BLaER1 (cell line): Measurements from ENCODE around the gene ZNHIT2.

Experiments used
- H3K27ac ChIP-seq: shearing (Covaris generic); formaldehyde crosslinking; 2 replicates; pipeline ENCODE4 v1.8.1; 2022
- H3K27me3 ChIP-seq: shearing (Covaris generic); formaldehyde crosslinking; 2 replicates; pipeline ENCODE4 v1.8.1; 2022
- H3K36me3 ChIP-seq: shearing (Covaris generic); formaldehyde crosslinking; 2 replicates; pipeline ENCODE4 v1.8.1; 2022
- H3K4me1 ChIP-seq: shearing (Covaris generic); formaldehyde crosslinking; 2 replicates; pipeline ENCODE4 v1.8.1; 2022
- H3K4me2 ChIP-seq: shearing (Covaris generic); formaldehyde crosslinking; 2 replicates; pipeline ENCODE4 v1.8.1; 2022
- H3K4me3 ChIP-seq: shearing (Covaris generic); formaldehyde crosslinking; 2 replicates; pipeline ENCODE4 v1.8.1; 2022
- H3K9ac ChIP-seq: shearing (Covaris generic); formaldehyde crosslinking; 2 replicates; pipeline ENCODE4 v1.8.1; 2022
- H3K9me3 ChIP-seq: shearing (Covaris generic); formaldehyde crosslinking; 2 replicates; pipeline ENCODE4 v1.8.1; 2022
- H4K20me1 ChIP-seq: shearing (Covaris generic); formaldehyde crosslinking; 2 replicates; pipeline ENCODE4 v1.8.1; 2022
- Cebpa-rat ChIP-seq: shearing (Covaris generic); IDR thresholded peaks from 2 replicates; pipeline ENCODE4 v1.8.1; 2022

The ZNHIT2 gene

DNA sequence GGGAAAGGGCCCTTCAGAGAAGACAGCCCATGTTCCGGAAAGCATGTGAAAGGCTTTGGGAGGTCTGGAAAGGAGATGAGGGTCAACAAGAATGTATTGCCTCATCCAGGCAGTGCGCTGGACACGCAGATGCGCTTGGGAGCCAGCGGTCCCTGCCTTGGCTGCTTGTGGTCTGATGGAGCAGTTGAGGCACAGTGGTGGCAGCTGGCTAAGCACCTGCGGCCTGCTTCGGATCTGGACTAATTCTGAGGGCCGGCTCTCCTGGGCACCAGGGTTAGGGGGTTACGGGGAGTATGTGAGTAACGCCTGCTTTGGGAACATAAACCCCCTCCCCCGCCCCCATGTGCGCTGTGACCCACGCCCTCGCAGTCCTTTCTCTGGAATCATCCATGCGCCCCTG is 10.4 kb downstream of the ZNHIT2 start:
- Histone ChIP-seq H3K4me2 (no peak overlapping the region), H4K20me1 (peaks cover 50% of the 10 kb centered on the region), H3K27ac (no peak overlapping the region), H3K27me3 (no peaks in the 10 kb centered on the region), H3K4me1 (peaks cover 18% of the 10 kb centered on the region), H3K4me3 (no peak overlapping the region), H3K9ac (no peak overlapping the region), H3K9me3 (no peaks in the 10 kb centered on the region), H3K36me3 (peaks cover 70% of the 10 kb centered on the region)
- no peak for TF ChIP-seq Cebpa-rat

DNA sequence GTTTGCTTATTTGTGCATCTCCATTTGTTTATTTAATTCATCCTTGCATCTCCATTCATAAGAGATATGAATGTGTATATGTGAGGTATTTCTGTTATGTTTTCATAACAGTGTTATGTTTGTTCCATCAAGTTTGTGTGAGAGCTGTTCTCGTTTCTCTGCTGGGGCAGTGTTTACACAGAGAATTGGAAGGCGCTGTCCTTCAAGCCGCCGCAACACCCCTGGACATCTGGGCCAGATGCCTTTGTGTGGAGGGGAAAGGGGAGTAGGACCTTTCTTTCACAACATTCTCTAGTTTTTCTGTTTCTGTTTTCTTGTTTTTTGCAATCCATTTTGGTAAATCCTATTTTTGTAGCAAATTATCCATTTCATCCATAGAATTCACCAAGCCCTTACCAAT is 12.9 kb downstream of the ZNHIT2 start:
- no peak for TF ChIP-seq Cebpa-rat
- Histone ChIP-seq H3K9me3 (no peaks in the 10 kb centered on the region), H4K20me1 (peaks cover 42% of the 10 kb centered on the region), H3K4me3 (no peak overlapping the region), H3K27me3 (no peaks in the 10 kb centered on the region), H3K4me2 (no peak overlapping the region), H3K4me1 (no peaks in the 10 kb centered on the region), H3K9ac (no peak overlapping the region), H3K36me3 (peaks cover 77% of the 10 kb centered on the region), H3K27ac (no peak overlapping the region)

DNA sequence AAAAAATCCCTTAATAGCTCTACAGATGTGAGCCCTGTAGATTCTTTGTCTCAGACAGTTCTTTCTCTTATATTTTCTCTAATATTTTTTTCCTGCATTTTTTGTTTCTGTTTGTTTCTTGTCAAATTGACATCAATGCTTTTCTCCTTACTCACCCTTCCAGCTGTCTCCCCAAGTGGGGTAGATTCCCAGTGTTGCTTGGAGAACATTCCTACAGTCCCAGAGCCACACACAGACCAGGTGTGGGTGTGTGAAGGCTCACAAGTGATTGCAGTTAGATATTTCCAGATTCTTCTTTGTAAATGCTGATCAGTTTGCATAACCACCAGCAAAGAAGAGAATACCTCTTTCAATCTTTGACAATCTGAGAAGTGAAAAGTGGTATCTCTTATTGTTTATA is 14.0 kb downstream of the ZNHIT2 start:
- Histone ChIP-seq H4K20me1 (peaks cover 52% of the 10 kb centered on the region), H3K36me3 (peaks cover 77% of the 10 kb centered on the region), H3K27ac (no peak overlapping the region), H3K9me3 (no peaks in the 10 kb centered on the region), H3K9ac (no peak overlapping the region), H3K4me1 (no peaks in the 10 kb centered on the region), H3K4me3 (no peak overlapping the region), H3K4me2 (no peak overlapping the region), H3K27me3 (no peaks in the 10 kb centered on the region)
- TF ChIP-seq Cebpa-rat = no peak

DNA sequence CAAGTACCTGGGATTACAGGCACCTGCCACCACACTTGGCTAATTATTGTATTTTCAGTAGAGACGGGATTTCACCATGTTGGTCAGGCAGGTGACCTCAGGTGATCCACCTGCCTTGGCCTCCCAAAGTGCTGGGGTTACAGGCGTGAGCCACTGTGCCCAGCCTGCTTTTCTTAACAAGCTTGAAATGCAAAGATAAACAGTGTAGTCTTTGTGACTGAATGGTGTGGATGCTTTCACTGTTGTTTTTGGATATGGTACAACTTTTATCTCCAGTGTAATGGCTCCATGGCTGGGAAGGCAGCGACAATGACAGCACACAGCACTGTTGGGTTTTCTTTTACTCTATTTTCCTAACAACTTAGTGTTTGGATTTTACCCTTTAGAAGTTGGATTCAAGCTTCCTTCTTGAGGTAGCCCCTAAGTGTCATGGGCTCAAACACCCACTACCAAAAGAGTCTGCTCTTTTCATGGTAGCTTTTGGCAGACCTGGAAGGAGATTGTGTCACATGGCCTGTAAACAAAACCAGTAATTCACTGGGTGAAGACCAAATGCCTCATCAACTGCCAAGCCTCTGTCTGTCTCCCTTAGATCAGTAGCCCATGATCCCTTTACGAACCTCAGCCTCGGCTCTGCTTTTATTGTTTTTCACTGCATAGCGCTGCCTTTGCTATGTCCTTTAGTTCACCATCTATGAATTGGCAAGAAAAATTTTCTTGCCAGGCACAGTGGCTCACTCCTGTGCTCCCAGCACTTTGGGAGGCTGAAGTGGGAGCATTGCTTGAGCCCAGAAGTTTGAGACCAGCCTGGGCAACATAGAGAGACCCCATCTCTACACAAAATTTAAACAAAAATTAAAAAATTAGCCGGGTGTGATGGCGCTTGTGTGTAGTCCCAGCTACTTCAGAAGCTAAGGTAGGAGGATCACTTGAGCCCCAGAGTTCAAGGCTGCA is 15.1 kb downstream of the ZNHIT2 start:
- TF ChIP-seq Cebpa-rat = no peak
- Histone ChIP-seq H3K27ac (no peak overlapping the region), H3K9me3 (no peaks in the 10 kb centered on the region), H3K4me3 (no peak overlapping the region), H3K36me3 (peaks cover 77% of the 10 kb centered on the region), H4K20me1 (peaks cover 53% of the 10 kb centered on the region), H3K27me3 (no peaks in the 10 kb centered on the region), H3K4me2 (no peak overlapping the region), H3K9ac (no peak overlapping the region), H3K4me1 (peaks cover 1% of the 10 kb centered on the region)

DNA sequence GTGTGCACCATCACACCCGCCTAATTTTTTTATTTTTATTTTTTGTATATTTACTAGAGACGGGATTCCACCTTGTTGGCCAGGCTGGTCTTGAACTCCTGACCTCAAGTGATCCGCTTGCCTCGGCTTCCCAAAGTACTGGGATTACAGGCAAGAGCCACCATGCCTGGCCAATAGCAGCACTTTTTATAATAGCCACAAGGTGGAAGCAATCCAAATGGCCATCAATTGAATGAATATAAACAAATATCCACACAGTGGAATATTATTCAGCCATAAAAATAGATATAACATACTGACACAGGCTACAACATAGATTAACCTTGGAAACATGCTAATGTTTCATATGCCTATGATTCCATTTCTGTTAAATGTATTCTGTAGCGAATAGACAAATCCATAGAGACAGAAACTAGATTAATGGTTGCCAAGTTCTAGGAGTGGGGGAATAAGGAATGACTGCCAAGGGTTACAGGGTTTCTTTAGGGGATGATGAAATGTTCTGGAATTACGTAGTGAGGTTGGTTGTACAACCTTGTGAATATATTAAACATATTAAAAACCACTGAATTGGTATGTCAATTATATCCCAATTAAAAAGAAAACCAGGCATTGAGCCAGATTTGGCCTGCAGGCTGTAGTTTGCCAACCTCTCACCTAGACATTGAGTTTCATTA is 16.7 kb downstream of the ZNHIT2 start:
- Histone ChIP-seq H4K20me1 (peaks cover 53% of the 10 kb centered on the region), H3K4me2 (no peak overlapping the region), H3K27ac (no peak overlapping the region), H3K9ac (no peak overlapping the region), H3K4me3 (no peak overlapping the region), H3K27me3 (no peaks in the 10 kb centered on the region), H3K36me3 (peaks cover 68% of the 10 kb centered on the region), H3K4me1 (peaks cover 10% of the 10 kb centered on the region), H3K9me3 (no peaks in the 10 kb centered on the region)
- TF ChIP-seq Cebpa-rat = no peak

DNA sequence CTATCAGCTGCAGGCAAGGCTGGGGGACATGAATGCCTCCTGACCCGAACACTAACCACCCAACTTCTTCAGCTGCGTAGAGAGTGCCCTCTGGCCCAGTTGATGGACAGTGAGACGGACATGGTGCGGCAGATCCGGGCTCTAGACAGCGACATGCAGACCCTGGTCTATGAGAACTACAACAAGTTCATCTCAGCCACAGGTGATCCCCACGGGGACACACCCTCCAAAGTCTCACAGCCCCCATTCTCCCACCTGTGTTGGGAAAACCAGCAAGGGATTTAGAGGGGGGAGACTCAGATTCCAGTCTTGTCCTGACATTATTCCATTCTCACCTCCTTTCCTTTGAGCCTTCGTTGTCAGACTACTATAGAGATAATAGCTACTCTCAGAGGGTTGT is 20.6 kb downstream of the ZNHIT2 start:
- Histone ChIP-seq H3K27ac (no peak overlapping the region), H3K9ac (peak overlapping the region; percentile 93; the same call in 1 of the 2 replicates), H3K36me3 (peaks cover 43% of the 10 kb centered on the region), H3K4me3 (peak overlapping the region; percentile 79), H3K9me3 (no peaks in the 10 kb centered on the region), H4K20me1 (peaks cover 23% of the 10 kb centered on the region), H3K4me2 (peak overlapping the region; percentile 95), H3K27me3 (no peaks in the 10 kb centered on the region), H3K4me1 (peaks cover 13% of the 10 kb centered on the region)
- TF ChIP-seq Cebpa-rat = no peak

DNA sequence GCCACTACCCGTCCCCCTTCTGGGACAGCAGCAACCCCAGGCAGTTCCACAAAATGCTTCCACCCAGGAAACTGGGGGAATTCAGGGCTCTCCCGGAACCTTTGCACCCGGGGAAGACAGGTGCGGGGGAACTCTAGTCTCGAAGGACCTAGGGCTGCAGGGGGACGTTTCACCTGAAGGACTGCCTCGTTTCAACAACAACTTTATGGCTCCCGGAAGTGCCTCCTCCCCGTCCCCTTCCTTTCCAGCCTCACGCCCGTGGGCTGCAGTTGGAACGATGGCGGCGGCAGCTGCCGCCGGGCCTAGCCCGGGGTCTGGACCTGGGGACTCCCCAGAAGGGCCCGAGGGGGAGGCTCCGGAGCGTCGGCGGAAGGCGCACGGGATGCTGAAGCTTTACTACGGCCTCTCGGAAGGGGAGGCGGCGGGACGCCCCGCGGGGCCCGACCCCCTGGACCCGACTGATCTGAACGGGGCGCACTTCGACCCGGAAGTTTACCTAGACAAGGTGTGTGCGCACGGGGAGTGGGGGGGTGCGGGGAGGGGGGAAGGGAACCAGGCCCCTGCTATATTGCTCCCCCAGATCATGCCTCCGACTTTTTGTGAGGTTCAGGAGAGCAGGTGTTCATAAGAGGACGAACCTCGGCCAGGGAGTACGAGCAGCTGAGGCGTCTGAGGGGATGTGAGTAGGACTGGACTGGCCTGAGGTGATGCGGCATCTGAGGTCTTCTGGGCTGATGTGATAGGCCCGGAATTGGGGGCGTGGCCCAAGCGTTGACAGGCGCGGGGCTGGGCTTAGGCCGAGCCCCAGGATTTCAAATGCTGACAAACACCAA is 21.3 kb downstream of the ZNHIT2 start, which contains the start of gene VPS51:
Gene VPS51 (plus strand): TSS at position 241 of the 833 bp plus-strand sequence. CDS start 37 bp downstream, at position 278.
- peaks cover 35% of the 10 kb centered on the region for H3K36me3 ChIP-seq
- H3K27ac ChIP-seq = peak within 1 kb of the TSS; percentile 89
- H3K4me2 ChIP-seq = peak within 1 kb of the TSS; percentile 95
- no peaks in the 10 kb centered on the region for H3K9me3 ChIP-seq
- H3K4me1 ChIP-seq = peaks cover 13% of the 10 kb centered on the region
- peak within 1 kb of the TSS; percentile 93 for H3K9ac ChIP-seq
- H3K27me3 ChIP-seq = no peaks in the 10 kb centered on the region
- peak within 1 kb of the TSS; percentile 79 for H3K4me3 ChIP-seq
- peaks cover 20% of the 10 kb centered on the region for H4K20me1 ChIP-seq
- TF ChIP-seq Cebpa-rat = no peak

DNA sequence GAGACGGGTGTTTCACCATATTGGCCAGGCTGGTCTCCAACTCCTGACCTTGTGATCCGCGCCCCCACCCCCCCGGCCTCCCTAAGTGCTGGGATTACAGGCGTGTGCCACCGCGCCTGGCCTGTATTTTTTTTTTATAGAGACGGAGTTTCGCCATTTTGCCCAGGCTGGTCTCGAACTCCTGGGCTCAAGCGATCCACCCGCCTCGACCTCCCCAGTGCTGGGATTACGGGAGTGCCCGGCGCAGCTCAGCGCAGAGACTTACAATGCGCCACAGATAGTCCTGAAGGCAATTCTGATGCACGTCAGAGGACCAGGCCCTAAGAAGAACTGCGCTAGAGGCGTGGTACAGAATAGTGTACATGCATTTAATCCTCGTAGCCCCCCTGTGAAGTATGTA is 22.1 kb downstream of the ZNHIT2 start:
- no peaks in the 10 kb centered on the region for H3K27me3 ChIP-seq
- peaks cover 20% of the 10 kb centered on the region for H4K20me1 ChIP-seq
- peak overlapping the region; percentile 93 for H3K9ac ChIP-seq
- H3K27ac ChIP-seq = peak overlapping the region; percentile 89
- H3K36me3 ChIP-seq = peaks cover 28% of the 10 kb centered on the region
- no peak for TF ChIP-seq Cebpa-rat
- peak overlapping the region; percentile 95 for H3K4me2 ChIP-seq
- H3K9me3 ChIP-seq = no peaks in the 10 kb centered on the region
- no peak overlapping the region; the same call in 1 of the 2 replicates for H3K4me3 ChIP-seq
- H3K4me1 ChIP-seq = peaks cover 19% of the 10 kb centered on the region

DNA sequence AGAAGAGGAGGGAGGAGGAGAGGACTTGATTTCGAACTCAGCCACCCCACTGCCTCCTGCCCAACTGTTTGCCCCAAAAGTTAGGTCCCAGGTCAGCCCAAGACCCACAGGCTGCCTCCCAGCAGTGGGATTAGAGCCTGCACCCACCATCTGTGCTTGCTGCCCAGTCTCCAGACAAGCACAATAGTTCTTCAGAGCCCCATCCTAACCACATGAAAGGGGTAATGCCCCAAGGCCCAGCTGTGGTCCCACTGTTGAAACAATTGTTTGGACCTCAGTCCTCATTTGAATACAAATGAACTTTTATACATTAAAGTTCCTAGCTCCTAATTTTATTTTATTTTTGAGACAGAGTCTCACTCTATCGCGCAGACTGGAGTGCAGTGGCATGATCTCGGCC is 26.9 kb downstream of the ZNHIT2 start:
- Histone ChIP-seq H3K27ac (no peak overlapping the region), H3K4me1 (peaks cover 9% of the 10 kb centered on the region; the same call in 1 of the 2 replicates), H3K36me3 (peaks cover 43% of the 10 kb centered on the region), H3K4me2 (peak overlapping the region; percentile 26; the same call in 1 of the 2 replicates), H4K20me1 (no peaks in the 10 kb centered on the region), H3K27me3 (no peaks in the 10 kb centered on the region), H3K9ac (0 out of 2 replicates have a peak overlapping the region, but pooled peaks have one; percentile 45), H3K9me3 (no peaks in the 10 kb centered on the region), H3K4me3 (no peak overlapping the region)
- TF ChIP-seq Cebpa-rat = no peak
